Endodermal cell (in vitro differentiated cells): ENCODE results near the gene CD46. TPM values are rescaled to one million over a fixed set of nuclear protein-coding genes. Genes with fewer than 3 reads are reported as not detected.
"Not testable (repeated sequence)": the region's sequence is repeated elsewhere in the genome, so short reads cannot be mapped to it uniquely, and the experiment has no call there.

Experiments used
- DNase-seq: peaks from one replicate; pipeline ENCODE4 v3.0.0-alpha.2; 2017
- H3K27ac ChIP-seq: 2 replicates; pipeline ENCODE4 v1.5.1; 2013; ENCODE audit warnings: mild to moderate bottlenecking, low read depth, low read length, moderate library complexity
- H3K27me3 ChIP-seq: 2 replicates; pipeline ENCODE4 v1.6.1; 2013; ENCODE audit warnings: mild to moderate bottlenecking, low read length, moderate library complexity; ENCODE audit not compliant: insufficient read depth, control insufficient read depth, poor library complexity, severe bottlenecking
- H3K36me3 ChIP-seq: 2 replicates; pipeline ENCODE4 v1.7.0; 2013; ENCODE audit warnings: mild to moderate bottlenecking, low read length, moderate library complexity; ENCODE audit not compliant: control insufficient read depth, insufficient read depth
- H3K4me1 ChIP-seq: one replicate; pipeline ENCODE4 v1.7.0; 2013; ENCODE audit warnings: low read length; ENCODE audit not compliant: control insufficient read depth, insufficient read depth
- H3K4me3 ChIP-seq: 2 replicates; pipeline ENCODE4 v1.5.1; 2013; ENCODE audit warnings: mild to moderate bottlenecking, low read length, moderate library complexity
- H3K9ac ChIP-seq: 2 replicates; pipeline ENCODE4 v1.6.1; 2013; ENCODE audit warnings: mild to moderate bottlenecking, low read length, moderate library complexity; ENCODE audit not compliant: poor library complexity, severe bottlenecking; ENCODE audit errors: extremely low read depth
- H3K9me3 ChIP-seq: 2 replicates; pipeline ENCODE4 v1.6.1; 2013; ENCODE audit warnings: mild to moderate bottlenecking, low read length, moderate library complexity; ENCODE audit not compliant: control insufficient read depth
- H3K27ac Mint-ChIP-seq: 2 replicates; pipeline ENCODE4 v1.8.0; 2020; ENCODE audit warnings: mixed read lengths
- H3K27me3 Mint-ChIP-seq: 2 replicates; pipeline ENCODE4 v1.8.0; 2021; ENCODE audit warnings: mild to moderate bottlenecking, mixed read lengths; ENCODE audit not compliant: insufficient read depth
- H3K36me3 Mint-ChIP-seq: 2 replicates; pipeline ENCODE4 v1.8.0; 2020; ENCODE audit warnings: low read depth, mixed read lengths
- H3K4me1 Mint-ChIP-seq: 2 replicates; pipeline ENCODE4 v1.8.0; 2020; ENCODE audit warnings: mixed read lengths
- H3K4me3 Mint-ChIP-seq: 2 replicates; pipeline ENCODE4 v1.8.0; 2020; ENCODE audit warnings: mild to moderate bottlenecking, moderate library complexity, mixed read lengths
- H3K9me3 Mint-ChIP-seq: 2 replicates; pipeline ENCODE4 v1.8.0; 2020; ENCODE audit warnings: mild to moderate bottlenecking, mixed read lengths
- CTCF ChIP-seq: fragments of 200-600 bp; sonication (generic); conservative IDR thresholded peaks from 2 replicates; pipeline ENCODE4 v1.5.0; 2021; ENCODE audit warnings: antibody characterized with exemption, mild to moderate bottlenecking
- WGBS, 2 experiments: methylation state at CpG; one replicate each; pipeline versions ENCODE4 v1.1.5 to v1.1.7; 2013; ENCODE audit warnings: missing lambda C conversion rate in 2 of 2, mixed read lengths in 1 of 2; ENCODE audit not compliant: insufficient coverage in 1 of 2, insufficient read length in 1 of 2; 5-methylcytosine and 5-hydroxymethylcytosine counted together
- long read RNA-seq, 4 experiments: library from polyadenylated mRNA in 2 of 4; library from RNA in 1 of 4; library from capped mRNA in 1 of 4; stranded (forward) in 3 of 4; unstranded in 1 of 4; transcript quantifications; one replicate each; pipeline ENCODE4 v2.0.0, GENCODE V29; 2020 to 2021; ENCODE audit warnings: inconsistent platforms in 1 of 4
- polyA plus RNA-seq, 2 experiments: library from polyadenylated mRNA; stranded (reverse); fragments of 50-300 nt; gene quantifications; one replicate each; pipeline ENCODE4 v1.2.3, GENCODE V29; 2013
- total RNA-seq, 2 donors: library from RNA; stranded (reverse); fragmentation: NEBNext Ultra II Directional in 1 of 2; extraction: Animal tissue kit (Norgen Biotek cat#: 25700) in 1 of 2; gene quantifications; 2 replicates in 1 of 2; 3 replicates in 1 of 2; pipeline ENCODE4 v1.2.1, GENCODE V29; 2021

CD46 gene
- total RNA-seq, result 100 to 1,000 TPM; 132 to 135 TPM
- polyA plus RNA-seq (2013, experiment 1 of 2), result 141 TPM
- 121 TPM for polyA plus RNA-seq (2013, experiment 2 of 2)
- long read RNA-seq, experiment 1, partial matches to known transcripts, result 18 of 30 reads
- long read RNA-seq, experiment 1, other reads (novel, unspliced or antisense), result 10 of 30 reads
- long read RNA-seq, experiment 2, transcript CD46-204 (11 exons, 3,188 nt), result minor isoform, 12 of 142 reads
- long read RNA-seq, experiment 2, transcript CD46-201 (13 exons, 3,278 nt), result minor isoform, 10 of 142 reads
- long read RNA-seq, experiment 2, transcript CD46-203 (12 exons, 3,233 nt), result major isoform, 46 of 142 reads
- long read RNA-seq, experiment 2, partial matches to known transcripts, result 12 of 142 reads
- long read RNA-seq, experiment 2, other reads (novel, unspliced or antisense), result 54 of 142 reads
- long read RNA-seq, experiment 3, transcript CD46-204 (11 exons, 3,188 nt), result minor isoform, 52 of 546 reads
- long read RNA-seq, experiment 3, transcript CD46-208 (13 exons, 3,326 nt), result minor isoform, 35 of 546 reads
- long read RNA-seq, experiment 3, transcript CD46-201 (13 exons, 3,278 nt), result minor isoform, 17 of 546 reads
- long read RNA-seq, experiment 3, transcript CD46-203 (12 exons, 3,233 nt), result major isoform, 313 of 546 reads
- long read RNA-seq, experiment 3, partial matches to known transcripts, result 15 of 546 reads
- long read RNA-seq, experiment 3, other reads (novel, unspliced or antisense), result 101 of 546 reads
- long read RNA-seq, experiment 4, transcript CD46-203 (12 exons, 3,233 nt), result major isoform, 25 of 77 reads
- long read RNA-seq, experiment 4, transcript CD46-204 (11 exons, 3,188 nt), result minor isoform, 5 of 77 reads
- long read RNA-seq, experiment 4, partial matches to known transcripts, result 12 of 77 reads
- long read RNA-seq, experiment 4, other reads (novel, unspliced or antisense), result 29 of 77 reads

- peaks cover 2% of the 10 kb centered on the region for H3K36me3 ChIP-seq
- Mint-ChIP-seq H3K27ac (peak within 1 kb of the TSS; percentile 98), H3K9me3 (no peaks in the 10 kb centered on the region), H3K4me3 (peak within 1 kb of the TSS; percentile 99), H3K4me1 (peaks cover 52% of the 10 kb centered on the region), H3K27me3 (no peaks in the 10 kb centered on the region), H3K36me3 (peaks cover 5% of the 10 kb centered on the region)
- H3K9me3 ChIP-seq, result no peaks in the 10 kb centered on the region
- peak within 1 kb of the TSS; percentile 67 for H3K9ac ChIP-seq
- H3K4me3 ChIP-seq, result peak within 1 kb of the TSS; percentile 91
- DNase-seq, result peak; percentile 98
- no peaks in the 10 kb centered on the region for H3K4me1 ChIP-seq
- TF ChIP-seq CTCF, result peak; percentile 26
- peak within 1 kb of the TSS; percentile 85 for H3K27ac ChIP-seq
- no peaks in the 10 kb centered on the region for H3K27me3 ChIP-seq
- 0 to 1% methylated on average over 19 to 55 of the region's 55 CpGs for WGBS, 2 experiments
These were observed at the start of gene CD46 for GRCh38 chr1:207751790-207752455. Gene CD46 (plus strand): TSS chr1:207752054. CDS start chr1:207752213, 159 bp downstream.

- Mint-ChIP-seq H3K4me1 (no peaks in the 10 kb centered on the region), H3K9me3 (no peaks in the 10 kb centered on the region), H3K27ac (no peak overlapping the region), H3K27me3 (no peaks in the 10 kb centered on the region), H3K36me3 (no peaks in the 10 kb centered on the region), H3K4me3 (no peak overlapping the region)
- Histone ChIP-seq H3K9ac (no peak overlapping the region), H3K4me1 (no peaks in the 10 kb centered on the region), H3K9me3 (no peaks in the 10 kb centered on the region), H3K27me3 (no peaks in the 10 kb centered on the region), H3K27ac (no peak overlapping the region), H3K36me3 (no peaks in the 10 kb centered on the region), H3K4me3 (no peak overlapping the region)
- no peak for TF ChIP-seq CTCF
- no peak for DNase-seq
- WGBS, 2 experiments, result 83 to 93% methylated on average over 1 of the region's 1 CpG
These were observed 49.5 kb upstream of the CD46 start for GRCh38 chr1:207702317-207702716.

GRCh38 chr1:207703712-207704111 lies 48.1 kb upstream of the CD46 start:
- Mint-ChIP-seq H3K9me3 (no peaks in the 10 kb centered on the region), H3K27me3 (no peaks in the 10 kb centered on the region), H3K4me1 (no peaks in the 10 kb centered on the region), H3K36me3 (no peaks in the 10 kb centered on the region), H3K27ac (no peak overlapping the region), H3K4me3 (no peak overlapping the region)
- Histone ChIP-seq H3K36me3 (no peaks in the 10 kb centered on the region), H3K4me3 (no peak overlapping the region), H3K27me3 (no peaks in the 10 kb centered on the region), H3K4me1 (no peaks in the 10 kb centered on the region), H3K9me3 (no peaks in the 10 kb centered on the region), H3K27ac (no peak overlapping the region), H3K9ac (no peak overlapping the region)
- WGBS, 2 experiments, result 94 to 98% methylated on average over 3 to 5 of the region's 5 CpGs
- DNase-seq, result no peak
- no peak for TF ChIP-seq CTCF

GRCh38 chr1:207708004-207708403 lies 43.9 kb upstream of the CD46 start:
- not testable (repeated sequence) for H3K4me3 ChIP-seq, H3K9me3 Mint-ChIP-seq, H3K36me3 ChIP-seq, H3K4me1 Mint-ChIP-seq, H3K36me3 Mint-ChIP-seq, H3K9ac ChIP-seq, H3K9me3 ChIP-seq, H3K27me3 ChIP-seq, H3K4me1 ChIP-seq, H3K27me3 Mint-ChIP-seq, H3K27ac ChIP-seq, DNase-seq, H3K4me3 Mint-ChIP-seq, H3K27ac Mint-ChIP-seq
- WGBS, 2 experiments, result 82 to 84% methylated on average over 3 of the region's 3 CpGs
